ENCODE data around the gene VEGFA.

The VEGFA gene

GRCh38 chr6:43738877-43739641 lies 31.0 kb upstream of the VEGFA start:
- DNase-seq (ENCODE audit: low read depth in 1 of 2, low spot score in 1 of 2), result no peak

GRCh38 chr6:43739642-43740091 lies 30.3 kb upstream of the VEGFA start:
- DNase-seq (ENCODE audit: low read depth in 1 of 2, low spot score in 1 of 2), result no peak

- DNase-seq (ENCODE audit: low read depth in 1 of 2, low spot score in 1 of 2), result no peak
Observed at GRCh38 chr6:43740321-43740960, 29.6 kb upstream of the VEGFA start.

- DNase-seq (ENCODE audit: low read depth in 1 of 2, low spot score in 1 of 2), result no peak
Observed at GRCh38 chr6:43740961-43741764, 28.8 kb upstream of the VEGFA start.

- no peak for DNase-seq (ENCODE audit: low read depth in 1 of 2, low spot score in 1 of 2)
Observed at GRCh38 chr6:43741829-43742228, 28.2 kb upstream of the VEGFA start.

- no peak for DNase-seq (ENCODE audit: low read depth in 1 of 2, low spot score in 1 of 2)
Observed at GRCh38 chr6:43742285-43742684, 27.7 kb upstream of the VEGFA start.

GRCh38 chr6:43742931-43743632 lies 26.9 kb upstream of the VEGFA start:
- no peak for DNase-seq (ENCODE audit: low read depth in 1 of 2, low spot score in 1 of 2)

- no peak for DNase-seq (ENCODE audit: low read depth in 1 of 2, low spot score in 1 of 2)
Observed at GRCh38 chr6:43743682-43744381, 26.2 kb upstream of the VEGFA start.

- DNase-seq (ENCODE audit: low read depth in 1 of 2, low spot score in 1 of 2), result no peak
Observed at GRCh38 chr6:43744491-43744890, 25.5 kb upstream of the VEGFA start.

GRCh38 chr6:43744931-43745727 lies 24.9 kb upstream of the VEGFA start:
- DNase-seq (ENCODE audit: low read depth in 1 of 2, low spot score in 1 of 2), result no peak

- no peak for DNase-seq (ENCODE audit: low read depth in 1 of 2, low spot score in 1 of 2)
Observed at GRCh38 chr6:43746071-43746470, 23.9 kb upstream of the VEGFA start.

- no peak for DNase-seq (ENCODE audit: low read depth in 1 of 2, low spot score in 1 of 2)
Observed at GRCh38 chr6:43746613-43747102, 23.4 kb upstream of the VEGFA start.

- DNase-seq (ENCODE audit: low read depth in 1 of 2, low spot score in 1 of 2), result no peak
Observed at GRCh38 chr6:43747784-43748183, 22.2 kb upstream of the VEGFA start.

GRCh38 chr6:43748765-43749164 lies 21.2 kb upstream of the VEGFA start:
- DNase-seq (ENCODE audit: low read depth in 1 of 2, low spot score in 1 of 2), result no peak

GRCh38 chr6:43749461-43749860 lies 20.6 kb upstream of the VEGFA start:
- no peak for DNase-seq (ENCODE audit: low read depth in 1 of 2, low spot score in 1 of 2)

- no peak for DNase-seq (ENCODE audit: low read depth in 1 of 2, low spot score in 1 of 2)
Observed at GRCh38 chr6:43750622-43751021, 19.4 kb upstream of the VEGFA start.

- DNase-seq (ENCODE audit: low read depth in 1 of 2, low spot score in 1 of 2), result no peak
Observed at GRCh38 chr6:43753570-43754183, 16.3 kb upstream of the VEGFA start.

GRCh38 chr6:43757966-43758616 lies 11.9 kb upstream of the VEGFA start:
- DNase-seq (ENCODE audit: low read depth in 1 of 2, low spot score in 1 of 2), result no peak

GRCh38 chr6:43758617-43759050 lies 11.4 kb upstream of the VEGFA start:
- DNase-seq (ENCODE audit: low read depth in 1 of 2, low spot score in 1 of 2), result no peak
